HG02588 (cell line): ENCODE results near the gene DRAM1.
"Not testable (repeated sequence)": the region's sequence is repeated elsewhere in the genome, so short reads cannot be mapped to it uniquely, and the experiment has no call there.

Experiments used
- ATAC-seq: cut with Tn5 transposase; IDR thresholded peaks from one replicate; pipeline ENCODE4 v1.9.1; 2021; ENCODE audit warnings: mild to moderate bottlenecking, moderate library complexity; ENCODE audit not compliant: unreplicated experiment

DRAM1 gene

DNA sequence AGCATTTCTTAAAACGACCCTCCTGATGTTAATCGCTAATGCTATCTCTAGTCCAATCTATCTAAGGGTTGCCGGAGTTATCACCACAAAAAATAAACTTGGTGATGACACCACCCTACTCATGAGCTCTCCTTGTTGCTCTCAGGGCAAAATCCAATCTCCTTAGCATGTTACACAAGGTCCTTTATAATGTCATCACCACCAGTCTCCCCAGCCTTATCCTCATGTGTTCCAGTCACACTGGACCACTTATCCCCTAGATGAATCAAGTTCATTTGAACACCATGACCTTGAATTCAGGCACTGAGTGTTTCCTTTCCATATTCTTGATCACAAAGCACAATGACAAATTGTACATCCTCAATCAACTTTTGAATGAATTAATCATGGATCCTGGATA is 19.0 kb upstream of the DRAM1 start:
- no peak for ATAC-seq

DNA sequence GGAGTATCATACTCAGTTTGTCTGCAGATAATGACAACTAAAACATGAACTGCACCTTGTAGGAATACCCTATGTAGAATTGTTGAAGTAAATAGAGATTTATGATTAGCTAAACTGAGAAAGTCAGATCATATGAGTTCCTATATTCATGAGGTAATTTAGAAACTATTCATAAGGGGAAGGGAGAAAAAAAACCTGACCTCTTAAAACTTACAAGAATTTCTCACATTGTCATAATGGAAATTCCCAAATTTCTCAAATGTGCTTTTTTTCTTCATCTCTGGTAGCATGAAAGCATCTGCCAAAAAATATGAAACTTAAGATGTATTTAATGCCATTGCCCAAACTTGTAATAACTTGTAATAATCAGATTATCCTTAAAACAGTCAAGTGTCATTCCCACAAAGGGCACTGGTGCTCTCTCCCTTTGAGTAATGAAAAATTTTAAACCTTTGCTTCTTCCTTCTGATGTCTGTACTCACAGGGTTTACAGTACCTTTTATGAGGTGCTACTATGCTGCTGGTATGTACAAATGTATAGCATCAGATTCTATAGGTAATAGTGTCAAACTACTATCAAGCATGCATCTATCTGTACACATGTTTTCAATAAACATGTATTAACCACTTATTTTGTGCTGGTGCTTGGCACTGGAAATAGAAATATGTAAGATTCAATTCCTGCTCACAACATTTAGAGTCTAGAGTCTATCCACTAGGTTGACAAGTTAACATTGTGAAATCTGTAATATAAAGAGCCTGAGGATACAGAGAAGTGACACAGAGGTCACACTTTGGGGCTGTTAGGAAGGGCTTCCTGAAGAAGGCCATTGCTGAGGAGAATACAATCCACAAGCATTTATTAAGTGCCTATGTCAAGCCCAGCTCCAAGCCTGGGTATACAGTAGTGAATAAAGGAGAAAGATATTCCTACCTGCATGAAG is 17.4 kb upstream of the DRAM1 start:
- peak; percentile 50 for ATAC-seq

DNA sequence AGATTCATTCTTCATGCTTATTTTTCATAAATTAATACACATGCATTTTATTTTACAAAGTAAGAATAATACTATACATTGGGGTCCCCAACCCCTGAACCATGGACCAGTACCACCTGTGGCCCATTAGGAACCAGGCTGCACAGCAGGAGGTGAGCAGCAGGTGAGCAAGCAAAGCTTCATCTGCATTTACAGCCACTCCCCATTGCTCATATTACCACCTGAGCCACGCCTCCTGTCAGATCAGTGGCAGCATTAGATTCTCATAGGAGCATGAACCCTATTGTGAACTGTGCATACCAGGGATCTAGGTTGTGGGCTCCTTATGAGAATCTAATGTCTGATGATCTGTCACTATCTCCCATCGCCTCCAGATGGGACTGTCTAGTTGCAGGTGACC is 15.7 kb upstream of the DRAM1 start:
- not testable (repeated sequence) for ATAC-seq

DNA sequence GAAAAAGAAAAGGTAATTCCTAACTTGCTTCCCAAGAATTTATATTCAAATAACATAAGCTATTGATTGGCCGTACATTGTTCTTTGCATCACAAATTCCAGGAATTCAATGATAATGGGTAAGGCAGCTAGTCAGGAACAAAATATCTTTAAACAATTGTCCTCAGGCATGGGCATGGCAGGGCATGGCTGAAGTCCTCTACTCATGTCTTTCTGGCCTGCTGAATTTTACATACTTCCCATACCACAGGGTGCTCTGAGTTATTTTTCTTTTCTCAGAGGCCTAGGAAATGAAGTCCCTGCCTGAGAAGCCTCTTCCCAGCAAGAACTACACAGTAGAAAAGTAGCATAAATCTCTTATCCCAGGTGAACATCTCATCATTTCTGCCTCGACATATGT is 15.1 kb upstream of the DRAM1 start:
- ATAC-seq, result no peak

DNA sequence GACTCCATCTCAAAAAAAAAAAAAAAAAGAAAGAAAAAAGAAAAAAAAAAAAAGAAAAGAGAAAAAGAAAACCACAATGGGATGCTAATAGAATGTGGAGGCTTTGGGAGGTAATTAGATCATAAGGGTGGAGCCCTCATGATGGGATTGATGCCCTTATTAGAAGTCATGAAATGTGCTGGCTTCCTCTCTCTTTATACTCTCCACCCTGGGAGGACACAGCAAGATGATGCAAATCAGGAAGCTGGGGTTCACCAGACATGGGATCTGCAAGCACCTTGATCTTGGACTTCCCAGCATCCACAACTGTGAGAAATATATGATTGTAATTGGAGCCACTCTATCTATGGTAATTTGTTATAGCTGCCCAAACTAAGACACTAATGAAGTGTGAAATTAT is 13.4 kb upstream of the DRAM1 start:
- no peak for ATAC-seq

DNA sequence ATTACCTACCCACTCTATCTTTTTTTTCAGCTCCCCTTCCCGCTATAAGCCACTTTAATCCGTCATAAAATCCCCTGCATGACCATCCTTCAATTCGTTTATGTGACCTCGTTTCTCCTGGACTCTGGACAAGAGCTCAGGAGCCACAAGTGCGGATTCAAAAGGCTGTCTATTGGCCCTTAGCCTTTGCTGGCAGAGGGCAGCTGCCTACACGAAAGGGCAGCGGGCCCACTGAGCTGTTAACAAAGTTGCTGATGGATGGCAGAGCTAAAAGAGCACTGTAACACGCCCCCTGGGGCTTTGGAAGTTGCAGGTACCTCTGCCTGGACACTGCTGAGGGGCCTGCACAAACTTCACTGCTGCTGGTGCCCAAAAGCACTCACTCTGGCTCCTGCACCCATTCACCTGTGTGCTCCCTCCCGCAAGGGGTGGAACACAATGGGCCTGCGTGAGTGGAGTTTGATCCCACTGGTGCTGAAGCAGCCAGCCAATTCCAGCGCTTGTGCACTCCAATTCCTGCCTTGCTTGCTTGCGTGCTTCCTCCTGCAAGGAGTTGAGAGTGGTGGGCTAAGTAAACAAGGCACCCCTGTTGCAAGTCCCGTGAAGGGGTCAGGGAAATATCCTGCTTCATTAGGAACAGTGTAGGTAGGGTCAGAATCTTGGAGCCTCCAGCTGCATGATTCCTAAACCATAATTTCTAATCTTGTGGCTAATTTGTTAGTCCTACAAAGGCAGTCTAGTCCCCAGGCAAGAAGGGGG is 10.6 kb upstream of the DRAM1 start:
- no peak for ATAC-seq

DNA sequence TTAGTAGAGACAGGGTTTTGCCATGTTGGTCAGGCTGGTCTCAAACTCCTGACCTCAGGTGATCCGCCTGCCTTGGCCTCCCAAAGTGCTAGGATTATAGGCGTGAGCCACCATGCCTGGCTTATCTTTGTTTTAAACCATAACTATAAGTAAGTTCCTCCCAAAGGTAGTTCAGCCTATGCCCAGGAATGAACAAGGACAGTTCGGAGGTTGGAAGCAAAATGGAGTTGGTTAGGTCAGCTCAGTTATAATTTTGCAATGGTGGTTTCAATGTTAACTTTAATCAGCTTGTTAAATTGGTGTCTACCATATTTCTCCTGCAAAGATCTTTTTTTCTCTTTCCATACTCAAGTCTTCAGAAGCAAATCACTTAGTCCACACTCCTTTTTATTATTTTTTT is 9.8 kb upstream of the DRAM1 start:
- not testable (repeated sequence) for ATAC-seq

DNA sequence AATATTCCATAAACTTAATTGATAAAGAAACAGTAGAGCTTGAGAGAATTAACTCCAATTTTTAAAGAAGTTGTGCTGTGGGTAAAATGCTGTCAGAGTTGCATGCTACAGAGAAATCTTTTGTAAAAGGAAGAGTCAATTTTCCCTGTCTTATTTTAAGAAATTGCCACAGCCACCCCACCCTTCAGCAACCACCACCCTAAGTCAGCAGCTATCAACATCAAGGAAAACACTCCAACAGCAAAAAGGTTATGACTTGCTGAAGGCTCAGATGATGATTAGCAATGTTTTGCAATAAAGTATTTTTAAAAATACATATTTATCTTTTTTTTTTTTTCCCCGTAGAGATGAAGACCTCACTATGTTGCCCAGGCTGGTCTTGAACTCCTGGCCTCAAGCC is 6.5 kb upstream of the DRAM1 start:
- no peak for ATAC-seq

DNA sequence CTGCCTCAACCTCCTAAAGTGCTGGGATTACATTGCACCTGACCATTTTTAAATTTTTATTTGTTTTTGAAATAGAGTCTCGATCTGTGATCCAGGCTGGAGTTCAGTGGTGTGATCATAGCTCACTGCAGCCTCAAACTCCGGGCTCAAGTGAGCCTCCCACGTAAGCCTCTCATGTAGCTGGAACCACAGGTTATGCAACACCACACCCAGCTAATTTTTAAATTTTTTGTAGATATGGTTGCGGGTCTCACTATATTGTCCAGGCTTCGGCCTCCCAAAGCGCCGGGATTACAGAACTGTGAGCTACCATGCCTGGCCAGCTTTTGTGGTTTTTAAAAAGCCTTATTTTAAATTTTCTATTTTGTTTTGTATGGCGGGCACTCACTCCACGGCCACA is 2.2 kb upstream of the DRAM1 start:
- ATAC-seq, result no peak

DNA sequence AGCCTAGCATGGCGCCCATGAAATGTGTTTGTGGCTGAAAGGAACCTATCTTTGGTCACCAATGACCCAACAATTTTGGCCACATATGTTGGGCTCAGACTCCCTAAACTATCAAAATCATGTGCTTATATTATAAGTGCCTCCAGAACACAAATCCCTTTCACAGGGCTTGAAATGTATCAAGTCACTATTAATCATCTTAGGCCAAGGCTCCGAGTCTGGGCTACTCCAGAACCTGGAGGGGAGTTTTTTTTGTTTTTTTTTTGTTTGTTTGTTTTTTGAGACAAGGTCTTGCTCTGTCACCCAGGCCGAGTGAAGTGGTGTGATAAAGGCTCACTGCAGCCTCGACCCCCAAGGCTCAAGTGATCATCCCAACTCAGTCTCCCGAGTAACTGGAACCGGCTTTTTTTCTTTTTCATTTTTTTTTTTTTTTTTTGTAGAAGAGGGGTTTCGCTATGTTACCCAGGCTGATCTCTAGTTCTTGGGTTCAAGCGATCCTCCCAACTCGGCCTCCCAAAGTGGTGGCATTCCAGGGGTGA is 989 bp upstream of the DRAM1 start:
- ATAC-seq, result no peak

DNA sequence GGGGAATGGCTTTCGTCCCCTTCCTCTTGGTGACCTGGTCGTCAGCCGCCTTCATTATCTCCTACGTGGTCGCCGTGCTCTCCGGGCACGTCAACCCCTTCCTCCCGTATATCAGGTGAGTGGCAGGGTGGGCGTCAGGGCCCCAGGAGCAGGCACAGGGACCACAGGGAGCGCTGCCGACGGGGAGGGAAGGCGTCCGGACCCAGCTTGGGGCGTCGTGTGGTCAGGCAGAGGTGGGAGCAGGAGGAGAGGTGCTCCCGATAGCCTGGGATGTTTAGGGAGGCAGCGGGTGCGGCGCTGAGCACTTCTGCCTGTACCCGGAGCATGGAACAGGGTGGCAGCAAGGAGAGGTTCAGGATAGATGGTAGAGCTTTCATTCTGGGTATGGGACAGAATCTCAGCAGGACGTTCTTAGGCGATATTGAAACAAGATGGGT is 444 bp downstream of the DRAM1 start:
- peak; percentile 21 for ATAC-seq

DNA sequence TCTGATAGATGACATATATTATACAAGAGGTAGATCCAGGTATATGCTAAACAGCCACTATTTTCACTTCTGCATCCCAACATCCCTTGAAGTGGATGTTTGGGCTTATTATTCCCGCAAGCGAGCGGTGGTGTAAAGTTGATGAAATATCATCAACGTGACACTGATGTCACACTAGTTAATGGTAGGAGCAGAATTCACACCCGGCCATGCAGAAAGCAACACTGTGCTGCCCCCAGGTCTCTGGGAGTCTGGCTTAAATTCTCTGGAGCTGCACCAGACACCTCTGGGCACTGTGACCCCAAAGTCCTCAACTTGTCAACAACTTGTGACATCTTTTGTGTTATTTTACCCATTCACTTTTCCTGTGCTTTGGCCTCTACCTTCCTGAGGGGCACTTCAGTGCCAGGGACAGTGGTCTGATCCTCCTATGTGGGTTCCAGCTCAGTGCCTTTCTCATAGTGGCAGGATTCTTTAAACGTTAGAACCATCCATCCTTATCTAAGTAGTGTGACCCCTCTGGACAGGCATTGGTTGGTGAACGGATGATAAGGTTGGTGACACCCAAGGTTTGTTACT is 952 bp downstream of the DRAM1 start:
- ATAC-seq, result no peak

DNA sequence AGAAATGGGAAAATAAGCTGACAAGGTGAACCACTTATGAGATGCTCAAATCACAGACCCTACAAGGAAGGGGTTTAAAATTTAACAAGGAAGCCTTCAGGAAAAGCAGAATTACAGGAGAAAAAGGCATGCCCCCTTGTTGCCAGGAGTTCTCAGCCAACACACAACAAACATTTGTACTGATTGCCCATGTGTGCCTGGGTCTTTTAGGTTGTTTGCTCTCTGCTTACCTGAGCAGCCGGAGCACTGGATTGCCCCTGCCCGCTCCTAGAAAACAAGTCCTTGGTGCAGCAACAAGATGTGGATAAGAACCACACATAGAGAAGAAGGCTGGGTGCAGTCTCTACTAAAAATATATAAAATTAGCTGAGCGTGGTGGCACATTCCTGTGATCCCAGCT is 3.4 kb downstream of the DRAM1 start:
- no peak for ATAC-seq

DNA sequence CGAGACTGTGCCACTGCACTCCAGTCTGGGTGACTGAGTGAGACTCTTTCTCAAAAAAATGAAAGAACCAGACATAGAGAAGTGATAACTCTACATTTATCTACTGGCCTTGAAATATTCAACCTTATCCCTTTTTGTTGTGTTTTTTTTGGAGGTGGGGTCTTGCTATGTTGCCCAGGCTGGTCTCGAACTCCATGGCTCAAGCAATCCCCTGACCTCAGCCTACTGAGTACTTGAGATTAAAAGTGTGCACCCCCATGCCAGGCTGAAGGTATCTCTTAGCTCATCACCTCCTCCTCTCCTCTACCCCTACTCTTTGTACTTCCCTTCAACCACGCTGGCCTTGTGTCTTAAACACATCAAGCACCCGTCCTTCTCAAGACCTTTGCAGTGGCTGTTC is 3.8 kb downstream of the DRAM1 start:
- no peak for ATAC-seq

DNA sequence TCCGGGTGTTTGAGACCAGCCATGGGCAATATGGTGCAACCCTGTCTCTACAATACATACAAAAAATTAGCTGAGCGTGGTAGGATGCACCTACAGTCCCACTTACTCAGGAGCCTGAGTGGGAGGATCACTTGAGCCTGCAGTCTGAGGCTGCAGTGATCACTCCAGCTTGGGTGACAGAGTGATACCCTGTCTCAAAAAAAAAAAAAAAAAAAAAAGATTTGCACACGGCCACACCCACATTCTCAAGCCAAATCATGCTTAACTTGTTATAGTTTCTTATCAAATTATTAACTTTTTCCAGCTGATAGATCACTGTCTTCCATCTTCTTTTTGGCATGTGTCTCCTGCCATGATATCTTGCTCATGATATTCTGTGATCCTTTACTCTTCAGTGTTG is 6.8 kb downstream of the DRAM1 start:
- ATAC-seq, result no peak

DNA sequence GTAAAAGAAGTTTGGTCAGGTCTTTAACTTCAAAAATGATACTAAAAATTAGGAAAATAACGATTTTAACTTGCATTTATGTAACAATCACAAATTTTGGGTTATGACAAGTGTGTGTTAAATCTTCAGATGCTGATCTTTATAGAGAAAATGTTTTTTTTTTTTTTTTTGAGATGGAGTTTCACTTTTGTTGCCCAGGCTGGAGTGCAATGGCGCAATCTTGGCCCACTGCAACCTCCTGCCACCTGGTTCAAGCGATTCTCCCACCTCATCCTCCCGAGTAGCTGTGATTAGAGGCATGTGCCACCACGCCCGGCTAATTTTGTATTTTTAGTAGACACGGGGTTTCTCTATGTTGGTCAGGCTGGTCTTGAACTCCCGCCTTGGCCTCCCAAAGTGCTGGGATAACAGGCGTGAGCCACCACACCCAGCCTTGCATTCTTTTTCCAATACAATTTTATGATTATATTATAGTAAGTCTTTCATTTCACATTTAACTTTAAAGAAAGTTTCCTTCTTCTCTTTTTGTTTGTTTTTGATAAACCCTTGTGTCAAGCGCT is 7.5 kb downstream of the DRAM1 start:
- ATAC-seq, result not testable (repeated sequence)

DNA sequence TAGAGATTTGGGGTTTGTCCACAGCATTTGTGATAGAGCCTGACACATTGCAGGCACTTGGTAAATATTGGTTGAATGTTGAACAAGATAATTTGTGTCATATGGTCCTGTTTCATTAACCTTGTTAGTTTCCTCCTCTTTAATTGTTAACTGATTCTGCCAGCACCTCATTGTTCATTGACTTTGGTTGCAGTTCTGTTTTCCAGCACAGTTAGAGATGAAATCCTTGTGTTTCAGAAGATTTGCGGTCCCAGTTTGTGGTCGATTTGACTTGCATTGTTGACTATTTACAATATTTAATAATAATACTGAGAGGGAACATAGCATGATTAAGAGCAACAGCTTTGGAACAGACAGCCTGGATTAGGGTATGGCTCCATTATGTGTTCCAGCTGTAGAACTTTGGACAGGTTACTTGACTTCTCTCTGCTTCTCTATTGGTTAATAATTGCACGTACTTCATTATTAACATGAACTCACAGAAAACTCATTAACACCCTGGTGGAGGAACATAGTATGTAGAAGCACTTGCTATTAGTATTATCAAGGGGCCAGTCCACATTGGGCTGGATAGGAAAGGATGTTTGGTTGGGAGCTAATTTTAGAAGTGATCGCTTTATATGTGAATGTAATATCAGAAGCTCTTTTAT is 8.7 kb downstream of the DRAM1 start:
- no peak for ATAC-seq

DNA sequence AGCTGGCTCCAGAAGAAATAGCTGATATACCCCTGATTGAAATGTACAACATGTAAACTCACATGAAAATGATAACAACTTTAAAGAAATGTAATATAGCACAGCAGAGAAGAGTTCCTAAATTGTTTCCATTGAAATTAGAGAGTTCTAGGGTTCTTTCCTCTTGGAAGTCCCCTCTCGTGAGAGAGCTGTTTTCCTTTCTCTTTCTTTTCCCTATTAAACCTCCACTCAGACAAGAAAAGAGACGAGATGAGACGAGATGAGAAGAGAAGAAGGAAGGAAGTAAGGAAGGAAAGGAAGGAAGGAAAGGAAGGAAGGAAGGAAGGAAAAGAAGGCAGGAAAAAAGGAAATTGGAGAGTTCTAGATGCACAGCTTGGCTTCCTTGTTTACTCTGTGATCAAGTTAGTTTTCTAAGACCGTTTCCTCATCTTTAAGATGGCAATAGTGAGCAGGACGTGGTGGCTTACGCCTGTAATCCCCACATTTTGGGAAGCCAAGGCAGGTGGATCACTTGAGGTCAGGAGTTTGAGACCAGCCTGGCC is 11.9 kb downstream of the DRAM1 start:
- ATAC-seq, result no peak

DNA sequence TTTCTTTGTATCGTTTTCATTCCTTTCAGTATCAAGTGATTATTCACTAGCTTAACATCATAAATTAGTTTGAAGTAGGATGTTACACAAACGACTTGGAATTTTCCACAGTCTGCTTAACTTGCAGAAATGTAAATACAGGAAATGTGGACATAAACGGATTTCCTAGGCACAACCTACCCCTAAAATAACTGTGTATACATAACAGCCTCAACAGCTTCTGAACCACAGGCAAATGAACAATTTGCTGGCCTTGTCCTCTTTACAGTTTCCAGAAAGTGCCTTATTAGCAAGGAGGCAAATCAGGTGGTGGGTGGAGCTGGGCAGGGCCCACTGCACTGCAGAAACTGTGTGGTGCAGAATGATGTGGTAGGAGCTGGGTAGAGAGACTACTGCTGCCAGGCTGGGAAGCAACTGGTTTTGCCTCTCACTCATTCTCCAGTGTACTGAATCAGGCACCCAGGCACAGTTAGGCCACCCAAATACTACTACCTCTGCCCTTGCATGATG is 14.1 kb downstream of the DRAM1 start:
- ATAC-seq, result peak; percentile 97

DNA sequence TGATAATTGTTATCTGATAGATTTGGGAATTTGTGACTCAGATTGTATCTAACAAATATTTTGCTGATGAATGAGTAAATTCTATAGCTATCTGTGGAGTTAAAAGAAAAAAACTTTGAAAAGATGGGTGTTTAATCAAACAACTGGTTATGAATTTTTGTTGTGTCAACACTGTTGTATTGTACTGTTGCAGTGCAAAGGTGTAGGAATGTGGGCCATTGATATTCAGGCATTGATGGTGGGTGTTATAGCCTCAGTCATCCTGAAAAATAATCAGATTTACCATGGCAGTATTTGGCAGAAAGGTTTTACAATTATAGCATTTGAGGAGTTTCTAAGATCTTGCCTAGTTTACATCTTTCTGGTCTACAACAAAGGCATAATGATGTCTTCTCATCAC is 15.4 kb downstream of the DRAM1 start:
- no peak for ATAC-seq
